NCI-H446 treated with DMSO at 0.1 percent for 48 hours (cell line): ENCODE data around the gene SEMA3F.
"Not testable (repeated sequence)": the region's sequence is repeated elsewhere in the genome, so short reads cannot be mapped to it uniquely, and the experiment has no call there.

Source experiments
- DNase-seq: peaks from one replicate; lab custom pipeline; 2025; lab: John Stamatoyannopoulos, UW

Gene SEMA3F

GRCh38 chr3:50193746-50194127 is 38.6 kb downstream of the SEMA3F start:
- DNase-seq, result no peak

GRCh38 chr3:50194128-50194902 is 39.2 kb downstream of the SEMA3F start:
- DNase-seq, result no peak

GRCh38 chr3:50194903-50195500 is 39.9 kb downstream of the SEMA3F start:
- DNase-seq, result no peak

GRCh38 chr3:50195501-50196252 is 40.6 kb downstream of the SEMA3F start:
- DNase-seq, result no peak

GRCh38 chr3:50196253-50196801 is 41.2 kb downstream of the SEMA3F start:
- no peak for DNase-seq

- no peak for DNase-seq
These were observed 46.6 kb downstream of the SEMA3F start for GRCh38 chr3:50201573-50202315.

- no peak for DNase-seq
These were observed 47.4 kb downstream of the SEMA3F start for GRCh38 chr3:50202353-50203112.

GRCh38 chr3:50203113-50203808 is 48.1 kb downstream of the SEMA3F start:
- no peak for DNase-seq

- no peak for DNase-seq
These were observed 49.0 kb downstream of the SEMA3F start for GRCh38 chr3:50203809-50204803.

GRCh38 chr3:50204804-50205412 is 49.8 kb downstream of the SEMA3F start, which contains the start of gene SLC38A3:
Gene SLC38A3, plus strand, starts transcription at chr3:50205271. Its CDS starts 8,929 bp downstream, at chr3:50214200.
- DNase-seq, result no peak

- DNase-seq, result no peak
These were observed 50.5 kb downstream of the SEMA3F start for GRCh38 chr3:50205413-50206276.

- no peak for DNase-seq
These were observed 52.4 kb downstream of the SEMA3F start for GRCh38 chr3:50207359-50208042.

GRCh38 chr3:50208677-50209344 is 53.7 kb downstream of the SEMA3F start:
- no peak for DNase-seq

GRCh38 chr3:50210176-50210509 is 55.0 kb downstream of the SEMA3F start:
- DNase-seq, result no peak

- DNase-seq, result no peak
These were observed 55.6 kb downstream of the SEMA3F start for GRCh38 chr3:50210510-50211367.

GRCh38 chr3:50211368-50211717 is 56.2 kb downstream of the SEMA3F start:
- not testable (repeated sequence) for DNase-seq
